ENCODE results near the gene MYO5C. TPM values are rescaled to one million over a fixed set of nuclear protein-coding genes. Genes with fewer than 3 reads are reported as not detected.

The MYO5C gene
- total and polyA plus RNA-seq, 2 of the 8 experiments (the other 6 are each of a cell fraction or from before 2014, with no cell fraction given): 8.2 to 26.7 TPM

- no peak for TF ChIP-seq TEAD4 (IDR thresholded peaks at IDR 0.05; ENCODE audit: low read depth, low read length)
- TF ChIP-seq EGR1 (IDR thresholded peaks at IDR 0.05; ENCODE audit: borderline replicate concordance, low read depth, low read length): no peak
- no peak for TF ChIP-seq CTBP2 (IDR thresholded peaks at IDR 0.05; ENCODE audit: borderline replicate concordance, insufficient read depth, insufficient read length, low read length)
- no peak for TF ChIP-seq CREB1 (IDR thresholded peaks at IDR 0.05)
- TF ChIP-seq PHF8 (conservative IDR thresholded peaks at IDR 0.05; ENCODE audit: low read depth, low read length): no peak
Observed at GRCh38 chr15:52172869-52173268, 122.7 kb downstream of the MYO5C start (continued).

Data from H1 (cell line).